ENCODE data around the gene THRB.

THRB gene

DNA sequence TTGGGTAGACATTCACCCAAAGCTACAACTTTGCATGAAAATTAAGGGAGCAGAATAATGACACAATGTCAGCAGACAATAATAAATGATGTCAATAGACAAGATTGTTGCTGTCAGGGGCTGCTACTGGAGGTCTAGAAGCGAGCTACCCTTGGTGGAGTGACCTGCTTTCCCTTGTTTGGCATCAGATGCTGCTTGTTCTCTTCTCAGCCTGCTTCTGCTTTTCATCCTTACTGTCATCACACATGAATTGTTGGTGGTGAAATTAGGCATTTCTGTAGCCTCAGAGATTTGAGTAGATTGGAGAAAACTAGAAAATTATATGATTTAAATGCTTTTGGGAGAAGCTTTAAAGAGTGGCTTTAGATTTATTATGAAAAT, 355.8 kb downstream of the THRB start:
- H3K27ac ChIP-seq (replicated peaks; ENCODE audit: low read length) = no peak overlapping the region
- WGBS, 2 donors (ENCODE audit: extremely low coverage in 2 of 2, insufficient read length in 2 of 2, insufficient replicate concordance in 1 of 2) = no CpG with 5 or more reads among the region's 1 CpG

DNA sequence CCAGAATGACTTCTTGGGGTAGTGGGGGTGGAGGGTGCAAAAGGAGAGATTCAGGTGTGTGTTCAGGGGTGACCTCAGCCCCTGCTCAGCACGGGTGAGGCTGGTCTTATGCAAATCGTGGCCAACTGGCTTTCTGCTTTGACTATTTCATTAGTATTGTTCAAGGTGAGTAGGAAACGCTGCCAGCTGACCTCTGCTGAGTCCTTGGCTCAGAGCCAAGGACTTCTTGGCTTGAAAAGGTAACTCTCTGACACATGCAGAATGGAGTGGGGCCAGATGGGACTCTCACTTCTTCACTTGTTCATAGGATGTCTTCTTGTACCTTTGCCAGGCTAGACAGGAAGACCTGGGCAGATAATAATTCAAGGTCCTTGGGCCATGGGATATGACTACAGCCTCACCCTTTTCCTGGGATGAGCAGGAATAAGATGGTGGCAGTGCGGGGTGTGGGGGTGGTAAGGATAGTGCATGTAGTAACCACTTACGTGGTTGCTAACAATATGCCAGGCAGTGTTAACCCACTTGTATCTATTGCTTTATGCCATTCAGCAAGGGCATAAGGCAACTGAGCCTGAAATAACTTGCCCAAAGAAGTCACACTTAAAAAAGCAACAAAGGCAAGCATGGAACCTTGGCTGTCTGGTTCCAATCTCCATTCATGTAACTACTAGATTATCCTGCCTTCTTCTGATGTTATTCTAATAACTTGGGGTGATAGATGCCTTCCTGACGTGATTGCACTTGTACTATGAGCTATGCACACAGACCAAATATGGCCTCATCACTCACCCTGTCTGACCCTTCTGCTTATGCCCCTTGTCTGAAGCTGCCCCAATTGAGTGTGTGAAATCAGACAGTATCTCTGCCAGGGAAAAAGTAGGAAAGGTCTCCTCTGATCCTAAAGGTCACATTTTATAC, 356.4 kb downstream of the THRB start:
- no peak for DNase-seq (ENCODE audit: low spot score)
- H3K4me1 ChIP-seq (ENCODE audit: control insufficient read depth in 2 of 2, insufficient read depth in 1 of 2, low read depth in 1 of 2, low read length in 2 of 2) = no peaks in the 10 kb centered on the region
- H4K91ac ChIP-seq (ENCODE audit: low read depth, low read length, poor library complexity) = no peak overlapping the region
- H2BK12ac ChIP-seq (ENCODE audit: low read length) = no peak overlapping the region
- H3K36me3 ChIP-seq (replicated peaks in 1 of 2; ENCODE audit: control insufficient read depth in 2 of 2, insufficient read depth in 2 of 2, low read length in 2 of 2) = no peaks in the 10 kb centered on the region
- H3K4ac ChIP-seq (ENCODE audit: low read length) = no peak overlapping the region
- H3K23ac ChIP-seq (ENCODE audit: low read depth, low read length, poor library complexity) = no peak overlapping the region
- no peak overlapping the region for H2AFZ ChIP-seq (ENCODE audit: low read length)
- no CpG with 5 or more reads among the region's 6 CpGs for WGBS, 2 donors (ENCODE audit: extremely low coverage in 2 of 2, insufficient read length in 2 of 2, insufficient replicate concordance in 1 of 2)
- no peaks in the 10 kb centered on the region for H3K9me3 ChIP-seq (replicated peaks in 1 of 2; ENCODE audit: control insufficient read depth in 2 of 2, insufficient read depth in 1 of 2, low read depth in 1 of 2, low read length in 2 of 2)
- no peaks in the 10 kb centered on the region for H3K79me1 ChIP-seq (ENCODE audit: low read depth, low read length)
- H2AK5ac ChIP-seq (ENCODE audit: low read depth, low read length) = no peak overlapping the region
- H2BK15ac ChIP-seq (ENCODE audit: low read length) = no peak overlapping the region
- no peak overlapping the region for H4K8ac ChIP-seq (ENCODE audit: low read depth, low read length)
- H3K4me2 ChIP-seq (ENCODE audit: insufficient read depth, low read length, poor library complexity, severe bottlenecking) = no peak overlapping the region
- H2BK120ac ChIP-seq (ENCODE audit: low read depth, low read length) = no peak overlapping the region
- no peak overlapping the region for H3K18ac ChIP-seq (ENCODE audit: low read length)
- H3K14ac ChIP-seq (ENCODE audit: low read length) = no peak overlapping the region
- no peak overlapping the region for H3K4me3 ChIP-seq (ENCODE audit: low read length in 2 of 2)
- H3K27ac ChIP-seq (replicated peaks; ENCODE audit: low read length) = no peak overlapping the region
- H3K27me3 ChIP-seq (ENCODE audit: control insufficient read depth in 3 of 3, insufficient read depth in 3 of 3, low read depth in 1 of 3, low read length in 3 of 3) = no peaks in the 10 kb centered on the region
- H3K9ac ChIP-seq (ENCODE audit: low read depth, low read length, poor library complexity) = no peak overlapping the region
- H2BK5ac ChIP-seq (ENCODE audit: low read length) = no peak overlapping the region

More for the DNA sequence above, 355.8 kb downstream of the THRB start:
- Histone ChIP-seq H3K27me3 (ENCODE audit: control insufficient read depth in 3 of 3, insufficient read depth in 3 of 3, low read depth in 1 of 3, low read length in 3 of 3) (no peaks in the 10 kb centered on the region), H3K23ac (ENCODE audit: low read depth, low read length, poor library complexity) (no peak overlapping the region), H4K91ac (ENCODE audit: low read depth, low read length, poor library complexity) (no peak overlapping the region), H4K8ac (ENCODE audit: low read depth, low read length) (no peak overlapping the region), H2BK120ac (ENCODE audit: low read depth, low read length) (no peak overlapping the region), H2BK15ac (ENCODE audit: low read length) (no peak overlapping the region), H3K4me1 (ENCODE audit: control insufficient read depth in 2 of 2, insufficient read depth in 1 of 2, low read depth in 1 of 2, low read length in 2 of 2) (no peaks in the 10 kb centered on the region), H3K4me2 (ENCODE audit: insufficient read depth, low read length, poor library complexity, severe bottlenecking) (no peak overlapping the region), H2AFZ (ENCODE audit: low read length) (no peak overlapping the region), H2AK5ac (ENCODE audit: low read depth, low read length) (no peak overlapping the region), H3K36me3 (replicated peaks in 1 of 2; ENCODE audit: control insufficient read depth in 2 of 2, insufficient read depth in 2 of 2, low read length in 2 of 2) (no peaks in the 10 kb centered on the region), H3K79me1 (ENCODE audit: low read depth, low read length) (no peaks in the 10 kb centered on the region), H3K4ac (ENCODE audit: low read length) (no peak overlapping the region), H3K18ac (ENCODE audit: low read length) (no peak overlapping the region), H3K9me3 (replicated peaks in 1 of 2; ENCODE audit: control insufficient read depth in 2 of 2, insufficient read depth in 1 of 2, low read depth in 1 of 2, low read length in 2 of 2) (no peaks in the 10 kb centered on the region), H3K4me3 (ENCODE audit: low read length in 2 of 2) (no peak overlapping the region), H2BK5ac (ENCODE audit: low read length) (no peak overlapping the region), H3K14ac (ENCODE audit: low read length) (no peak overlapping the region), H2BK12ac (ENCODE audit: low read length) (no peak overlapping the region), H3K9ac (ENCODE audit: low read depth, low read length, poor library complexity) (no peak overlapping the region)
- no peak for DNase-seq (ENCODE audit: low spot score)

DNA sequence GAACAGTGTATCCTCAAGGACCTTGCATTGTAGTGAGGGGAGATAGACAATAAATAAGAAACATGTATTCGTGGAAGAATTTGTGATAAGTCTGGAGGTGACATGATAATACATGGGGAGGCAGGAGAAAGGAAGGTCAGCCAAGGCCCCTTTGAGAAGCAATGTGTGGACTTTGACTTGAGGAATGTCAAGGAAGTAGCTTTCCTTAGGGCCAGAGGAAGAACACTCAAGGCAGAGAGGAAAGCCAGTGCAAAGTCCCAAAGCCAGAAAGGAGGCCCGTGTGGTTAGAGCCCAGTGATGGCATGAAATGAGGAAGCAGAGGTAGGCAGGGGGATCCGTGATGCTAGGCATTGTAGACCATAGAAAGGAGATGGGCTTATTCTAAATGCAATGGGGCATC, 357.3 kb downstream of the THRB start:
- no peaks in the 10 kb centered on the region for H3K36me3 ChIP-seq (replicated peaks in 1 of 2; ENCODE audit: control insufficient read depth in 2 of 2, insufficient read depth in 2 of 2, low read length in 2 of 2)
- no peak overlapping the region for H3K4me2 ChIP-seq (ENCODE audit: insufficient read depth, low read length, poor library complexity, severe bottlenecking)
- no peak overlapping the region for H3K18ac ChIP-seq (ENCODE audit: low read length)
- no peak overlapping the region for H3K14ac ChIP-seq (ENCODE audit: low read length)
- no peaks in the 10 kb centered on the region for H3K27me3 ChIP-seq (ENCODE audit: control insufficient read depth in 3 of 3, insufficient read depth in 3 of 3, low read depth in 1 of 3, low read length in 3 of 3)
- no peak overlapping the region for H2BK12ac ChIP-seq (ENCODE audit: low read length)
- no peak overlapping the region for H3K4me3 ChIP-seq (ENCODE audit: low read length in 2 of 2)
- no peak overlapping the region for H3K23ac ChIP-seq (ENCODE audit: low read depth, low read length, poor library complexity)
- H4K8ac ChIP-seq (ENCODE audit: low read depth, low read length) = no peak overlapping the region
- H2AK5ac ChIP-seq (ENCODE audit: low read depth, low read length) = no peak overlapping the region
- no peaks in the 10 kb centered on the region for H3K79me1 ChIP-seq (ENCODE audit: low read depth, low read length)
- no peak overlapping the region for H3K4ac ChIP-seq (ENCODE audit: low read length)
- H3K27ac ChIP-seq (replicated peaks; ENCODE audit: low read length) = no peak overlapping the region
- DNase-seq (ENCODE audit: low spot score) = no peak
- no CpG with 5 or more reads among the region's 3 CpGs for WGBS, 2 donors (ENCODE audit: extremely low coverage in 2 of 2, insufficient read length in 2 of 2, insufficient replicate concordance in 1 of 2)
- no peak overlapping the region for H2BK5ac ChIP-seq (ENCODE audit: low read length)
- no peaks in the 10 kb centered on the region for H3K9me3 ChIP-seq (replicated peaks in 1 of 2; ENCODE audit: control insufficient read depth in 2 of 2, insufficient read depth in 1 of 2, low read depth in 1 of 2, low read length in 2 of 2)
- H2BK15ac ChIP-seq (ENCODE audit: low read length) = no peak overlapping the region
- H3K4me1 ChIP-seq (ENCODE audit: control insufficient read depth in 2 of 2, insufficient read depth in 1 of 2, low read depth in 1 of 2, low read length in 2 of 2) = no peaks in the 10 kb centered on the region
- H2AFZ ChIP-seq (ENCODE audit: low read length) = no peak overlapping the region
- H3K9ac ChIP-seq (ENCODE audit: low read depth, low read length, poor library complexity) = no peak overlapping the region
- no peak overlapping the region for H4K91ac ChIP-seq (ENCODE audit: low read depth, low read length, poor library complexity)
- H2BK120ac ChIP-seq (ENCODE audit: low read depth, low read length) = no peak overlapping the region

DNA sequence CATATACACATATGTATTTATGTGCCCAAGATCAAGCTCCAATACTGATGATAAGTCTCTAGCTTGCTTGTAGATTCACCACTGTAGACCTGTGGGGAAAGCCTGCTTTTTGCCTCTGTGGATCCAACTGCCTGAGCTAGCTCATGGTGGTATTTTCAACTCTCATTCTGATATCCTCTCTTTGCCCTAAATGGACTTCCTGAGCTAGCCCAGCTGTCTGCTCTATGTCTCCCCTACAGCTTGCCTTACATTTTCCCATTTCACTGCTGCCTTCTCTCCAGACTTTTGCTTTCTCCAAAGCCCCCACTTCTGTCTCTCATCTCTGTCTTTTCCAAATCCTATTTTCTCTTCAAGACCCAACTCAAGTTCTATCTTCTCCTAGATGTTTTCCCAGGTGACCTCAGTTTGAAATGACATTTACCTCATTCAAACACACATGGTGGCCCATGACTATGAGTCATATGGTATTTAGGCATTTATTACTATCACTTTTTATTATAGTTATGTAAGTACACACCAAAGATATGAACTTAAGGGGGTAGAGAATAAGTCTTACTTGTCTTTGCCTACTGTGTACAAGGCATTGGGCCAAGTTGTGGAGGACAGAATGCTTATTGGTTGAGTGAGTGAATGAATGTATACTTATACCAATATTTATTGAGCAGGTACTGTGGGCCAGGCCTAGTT, 357.9 kb downstream of the THRB start:
- Histone ChIP-seq H3K4me1 (ENCODE audit: control insufficient read depth in 2 of 2, insufficient read depth in 1 of 2, low read depth in 1 of 2, low read length in 2 of 2) (no peaks in the 10 kb centered on the region), H3K4me3 (ENCODE audit: low read length in 2 of 2) (no peak overlapping the region), H3K4me2 (ENCODE audit: insufficient read depth, low read length, poor library complexity, severe bottlenecking) (no peak overlapping the region), H3K79me1 (ENCODE audit: low read depth, low read length) (no peaks in the 10 kb centered on the region), H3K27ac (replicated peaks; ENCODE audit: low read length) (no peak overlapping the region), H3K9me3 (replicated peaks in 1 of 2; ENCODE audit: control insufficient read depth in 2 of 2, insufficient read depth in 1 of 2, low read depth in 1 of 2, low read length in 2 of 2) (no peaks in the 10 kb centered on the region), H3K36me3 (replicated peaks in 1 of 2; ENCODE audit: control insufficient read depth in 2 of 2, insufficient read depth in 2 of 2, low read length in 2 of 2) (no peaks in the 10 kb centered on the region), H3K9ac (ENCODE audit: low read depth, low read length, poor library complexity) (no peak overlapping the region), H2BK15ac (ENCODE audit: low read length) (no peak overlapping the region), H3K18ac (ENCODE audit: low read length) (no peak overlapping the region), H3K27me3 (ENCODE audit: control insufficient read depth in 3 of 3, insufficient read depth in 3 of 3, low read depth in 1 of 3, low read length in 3 of 3) (no peaks in the 10 kb centered on the region), H4K91ac (ENCODE audit: low read depth, low read length, poor library complexity) (no peak overlapping the region), H2AK5ac (ENCODE audit: low read depth, low read length) (no peak overlapping the region), H3K14ac (ENCODE audit: low read length) (no peak overlapping the region), H2BK5ac (ENCODE audit: low read length) (no peak overlapping the region), H4K8ac (ENCODE audit: low read depth, low read length) (no peak overlapping the region), H3K4ac (ENCODE audit: low read length) (no peak overlapping the region), H2AFZ (ENCODE audit: low read length) (no peak overlapping the region), H2BK12ac (ENCODE audit: low read length) (no peak overlapping the region), H3K23ac (ENCODE audit: low read depth, low read length, poor library complexity) (no peak overlapping the region), H2BK120ac (ENCODE audit: low read depth, low read length) (no peak overlapping the region)
- no peak for DNase-seq (ENCODE audit: low spot score)
